Activated CD4-positive, CD25-positive, alpha-beta regulatory T cell treated with anti-CD3 and anti-CD28 coated beads, Interleukin-2, amount 50 U/mL, for 16 hours (primary cell): ENCODE measurements around the gene TMEM43.

Experiments used
- DNase-seq: peaks from one replicate; pipeline ENCODE4 v3.0.0-alpha.2; 2020; ENCODE audit warnings: low read depth, low spot score

The TMEM43 gene

DNA sequence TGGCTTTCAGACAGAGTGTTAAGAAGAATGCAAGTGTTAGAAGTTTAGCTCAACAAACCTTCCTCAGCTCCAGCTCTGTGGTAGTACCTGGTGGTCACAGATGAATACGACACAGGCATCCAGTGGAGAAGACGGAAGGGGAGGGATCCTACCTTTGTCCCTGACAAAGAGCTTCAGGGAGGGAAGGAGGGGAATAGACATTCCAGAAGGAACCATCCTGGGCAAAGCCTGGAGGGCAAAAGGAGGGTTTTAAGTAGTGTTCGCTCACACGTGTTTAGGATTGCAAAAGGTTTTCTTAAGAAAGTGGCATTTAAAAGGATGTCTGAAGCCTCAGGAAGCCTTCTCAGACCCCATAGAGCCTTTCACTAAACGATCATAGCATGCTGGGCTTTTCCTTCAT, 3.0 kb upstream of the TMEM43 start:
- DNase-seq, result no peak

DNA sequence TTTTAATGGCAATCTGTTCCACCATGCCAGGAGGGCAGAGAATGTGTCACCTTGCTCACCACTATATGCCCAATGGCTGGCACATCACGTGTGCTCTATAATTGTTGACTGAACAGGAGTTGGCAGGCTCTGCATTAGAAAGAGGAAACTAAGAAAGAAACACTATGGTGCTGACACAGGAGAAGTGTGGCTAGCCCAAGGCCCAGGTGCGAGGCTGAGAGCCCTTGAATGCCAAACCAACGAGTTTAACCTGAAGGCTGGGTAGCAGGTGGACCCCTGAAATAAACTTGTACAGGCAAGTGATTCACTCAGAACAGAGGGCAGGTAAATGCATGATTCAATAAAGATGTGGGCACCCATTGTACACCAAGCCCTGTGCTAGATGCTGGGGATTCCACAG, 2.6 kb upstream of the TMEM43 start:
- DNase-seq, result no peak

GRCh38 chr3:14123308-14124222, 1.3 kb upstream of the TMEM43 start:
- no peak for DNase-seq

- DNase-seq, result no peak
These were observed 633 bp upstream of the TMEM43 start for GRCh38 chr3:14124223-14124614.

DNA sequence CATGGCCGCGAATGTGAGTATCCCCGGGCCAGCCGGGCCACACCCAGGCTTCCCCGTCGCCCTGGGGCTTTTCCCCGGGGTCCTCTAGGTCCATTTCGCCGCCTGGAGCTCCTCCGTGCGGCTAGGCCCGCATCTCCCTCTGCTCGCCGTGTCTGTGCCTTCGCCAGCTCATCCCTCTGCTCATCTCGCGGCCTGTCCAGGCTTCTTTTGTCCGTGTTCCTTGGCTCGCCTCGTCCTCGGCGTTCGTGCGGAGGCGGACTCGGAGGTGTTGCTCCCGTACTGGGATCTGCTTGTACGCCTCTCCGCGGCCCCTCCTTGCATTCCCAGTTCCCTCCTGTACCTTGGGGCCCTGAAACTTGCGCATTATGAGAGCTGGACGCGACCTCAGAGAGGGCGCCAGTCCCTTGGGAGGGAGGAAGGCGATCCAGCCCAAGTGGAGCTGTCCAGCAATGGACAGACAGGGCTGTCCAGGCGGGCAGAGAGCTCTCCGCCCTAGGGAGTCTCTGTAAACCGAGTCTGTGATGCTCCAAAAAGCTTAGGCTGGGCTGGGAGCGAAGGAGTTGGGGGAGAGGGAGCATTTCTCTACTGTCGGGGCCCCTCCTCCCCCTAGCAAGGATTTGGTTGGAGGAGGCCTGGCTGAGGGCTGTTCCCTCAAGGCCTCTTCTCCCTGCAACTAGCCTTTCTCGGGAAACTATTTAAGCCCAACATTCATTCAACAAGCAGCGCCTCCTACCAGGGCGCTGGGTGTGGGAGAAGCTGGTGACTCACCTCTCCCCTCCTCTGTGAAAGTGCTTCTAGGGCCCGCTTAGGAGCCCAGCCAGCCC, 553 bp downstream of the TMEM43 start:
- DNase-seq, result peak; percentile 24

DNA sequence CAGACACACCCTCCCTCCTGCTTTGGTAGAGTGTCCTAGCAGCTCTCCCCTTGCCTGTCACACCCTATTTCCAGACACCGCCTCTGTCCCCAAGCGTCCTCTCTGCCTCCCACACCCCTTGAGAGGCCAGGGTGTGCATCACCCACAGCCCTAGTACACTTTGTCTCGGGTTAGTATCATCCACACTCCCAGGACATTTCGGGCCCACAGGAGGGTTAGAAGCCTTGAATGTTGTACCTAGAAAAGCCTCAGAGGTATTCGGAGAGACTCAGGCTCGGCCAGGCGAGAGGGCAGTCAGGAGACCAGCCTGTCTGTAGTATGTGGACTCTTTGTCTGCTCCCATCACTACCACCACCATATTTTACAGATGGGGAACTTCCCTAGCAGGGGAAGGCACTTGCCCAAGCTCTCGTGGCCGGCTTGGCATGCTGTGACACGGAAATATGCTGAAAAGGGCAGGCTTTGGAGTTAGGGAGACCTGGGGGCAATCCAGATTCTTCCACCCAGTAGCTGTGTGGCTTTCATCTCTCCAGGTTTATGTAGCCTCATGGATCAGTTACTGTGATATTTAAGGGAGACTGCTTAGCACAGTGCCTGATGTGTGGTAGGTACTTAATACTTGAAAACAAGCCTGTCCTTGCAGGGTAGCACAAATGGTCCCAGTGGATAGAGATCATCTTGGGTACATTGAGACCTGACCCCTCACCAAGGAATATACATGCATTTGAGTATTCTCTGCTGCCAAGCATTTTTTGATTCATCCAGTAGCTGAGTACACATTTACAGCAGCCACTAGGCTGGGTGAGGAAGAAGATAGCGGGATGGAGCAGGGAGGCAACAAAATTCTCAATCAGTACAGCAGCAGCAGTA, 1.4 kb downstream of the TMEM43 start:
- DNase-seq, result no peak

DNA sequence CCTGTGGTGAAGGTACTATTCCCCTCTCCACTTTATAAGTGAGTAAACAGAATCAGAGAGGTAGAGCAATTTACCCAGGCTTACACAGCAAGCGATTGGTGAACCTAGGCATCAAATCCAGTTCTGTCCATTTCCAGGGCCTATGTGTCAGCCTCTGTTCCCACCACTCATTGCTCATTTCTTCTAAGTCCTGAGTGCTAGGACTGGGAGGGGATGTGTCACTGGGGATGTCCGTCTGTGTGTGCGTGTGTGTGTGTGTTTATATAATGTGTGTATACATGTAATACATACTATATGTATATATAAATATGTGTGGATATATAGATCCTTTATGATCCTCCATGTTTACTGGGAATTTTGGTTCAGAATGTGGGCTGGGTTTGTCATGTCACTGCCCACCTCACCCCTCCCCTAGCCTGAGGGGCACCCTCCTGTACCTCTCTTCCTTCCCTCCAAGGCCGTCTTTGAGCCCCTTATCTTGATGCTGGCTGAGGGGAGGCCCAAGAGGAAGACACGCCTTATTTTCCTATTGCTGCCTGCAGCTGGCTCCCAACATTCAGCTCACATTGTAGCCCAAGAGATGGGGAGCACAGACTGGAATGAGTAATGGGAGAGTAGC, 2.1 kb downstream of the TMEM43 start:
- DNase-seq, result no peak

GRCh38 chr3:14127516-14128161, 2.8 kb downstream of the TMEM43 start:
- no peak for DNase-seq

GRCh38 chr3:14128724-14129123, 3.9 kb downstream of the TMEM43 start:
- DNase-seq, result no peak

DNA sequence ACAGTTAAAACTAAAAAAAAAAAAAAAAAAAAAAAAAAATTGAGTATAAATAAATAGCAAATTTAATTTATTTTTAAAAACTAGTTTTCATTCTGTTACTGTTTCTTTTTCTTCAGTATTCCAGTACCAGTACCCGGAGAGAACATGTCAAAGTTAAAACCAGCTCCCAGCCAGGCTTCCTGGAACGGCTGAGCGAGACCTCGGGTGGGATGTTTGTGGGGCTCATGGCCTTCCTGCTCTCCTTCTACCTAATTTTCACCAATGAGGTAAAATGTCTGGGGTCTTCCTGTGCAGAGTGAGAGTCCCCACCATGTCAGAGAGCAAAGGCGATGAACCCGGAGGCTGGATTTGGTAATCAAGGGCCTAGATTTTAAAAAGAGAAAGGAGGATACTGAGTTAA, 4.4 kb downstream of the TMEM43 start:
- no peak for DNase-seq

DNA sequence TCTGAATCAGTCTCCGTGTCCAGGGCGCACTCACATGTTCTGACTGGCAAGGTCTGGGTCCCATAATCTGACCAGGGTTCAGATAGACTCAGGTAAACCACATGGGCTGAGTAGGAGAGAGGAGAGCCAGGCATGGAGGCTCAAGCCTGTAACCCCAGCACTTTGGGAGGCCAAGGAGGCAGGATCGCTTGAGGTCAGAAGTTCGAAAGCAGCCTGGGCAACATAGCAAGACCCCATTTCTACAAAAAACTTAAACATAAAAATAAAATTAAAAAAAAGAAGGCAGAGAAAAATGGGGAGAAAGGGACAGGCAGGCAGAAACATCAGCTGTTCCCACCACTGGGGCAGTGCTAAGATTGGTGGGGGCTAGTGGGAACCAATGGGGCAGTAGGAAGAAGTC, 5.4 kb downstream of the TMEM43 start:
- DNase-seq, result no peak

DNA sequence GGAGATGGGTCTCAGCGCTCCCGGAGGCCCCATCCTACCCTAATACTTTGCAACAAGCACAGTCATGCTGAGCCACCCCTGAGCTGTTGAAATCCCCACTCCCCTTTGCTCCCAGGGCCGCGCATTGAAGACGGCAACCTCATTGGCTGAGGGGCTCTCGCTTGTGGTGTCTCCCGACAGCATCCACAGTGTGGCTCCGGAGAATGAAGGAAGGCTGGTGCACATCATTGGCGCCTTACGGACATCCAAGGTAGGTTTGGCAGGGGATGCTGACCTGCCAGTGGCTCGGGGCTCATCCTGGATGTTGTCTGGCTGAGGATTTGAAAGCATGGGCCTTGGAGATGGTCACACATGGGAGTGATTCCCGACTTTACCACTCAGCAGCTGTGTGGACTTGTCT, 5.9 kb downstream of the TMEM43 start:
- no peak for DNase-seq

DNA sequence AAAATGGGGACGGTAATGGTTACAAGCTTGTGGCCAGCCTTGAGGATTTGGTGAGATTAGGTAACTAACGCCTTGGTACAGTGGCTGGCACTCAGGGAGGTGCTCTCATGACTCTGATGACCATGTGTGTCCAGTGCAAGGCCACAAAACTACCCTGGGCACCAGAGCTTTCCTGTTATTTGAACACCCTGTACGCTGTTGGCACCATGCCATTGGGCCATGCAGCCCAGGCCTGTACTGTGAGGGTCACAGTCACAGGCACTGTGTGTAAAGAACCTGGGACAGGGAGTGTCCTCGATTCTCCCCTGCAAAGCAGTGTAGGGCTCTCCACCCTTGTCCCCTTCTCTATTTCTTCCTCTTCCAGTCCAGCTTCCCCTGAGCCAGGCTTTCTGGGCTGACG, 6.3 kb downstream of the TMEM43 start:
- no peak for DNase-seq

- no peak for DNase-seq
These were observed 7.3 kb downstream of the TMEM43 start for GRCh38 chr3:14132120-14132519.

- no peak for DNase-seq
These were observed 7.8 kb downstream of the TMEM43 start for GRCh38 chr3:14132689-14133088.

DNA sequence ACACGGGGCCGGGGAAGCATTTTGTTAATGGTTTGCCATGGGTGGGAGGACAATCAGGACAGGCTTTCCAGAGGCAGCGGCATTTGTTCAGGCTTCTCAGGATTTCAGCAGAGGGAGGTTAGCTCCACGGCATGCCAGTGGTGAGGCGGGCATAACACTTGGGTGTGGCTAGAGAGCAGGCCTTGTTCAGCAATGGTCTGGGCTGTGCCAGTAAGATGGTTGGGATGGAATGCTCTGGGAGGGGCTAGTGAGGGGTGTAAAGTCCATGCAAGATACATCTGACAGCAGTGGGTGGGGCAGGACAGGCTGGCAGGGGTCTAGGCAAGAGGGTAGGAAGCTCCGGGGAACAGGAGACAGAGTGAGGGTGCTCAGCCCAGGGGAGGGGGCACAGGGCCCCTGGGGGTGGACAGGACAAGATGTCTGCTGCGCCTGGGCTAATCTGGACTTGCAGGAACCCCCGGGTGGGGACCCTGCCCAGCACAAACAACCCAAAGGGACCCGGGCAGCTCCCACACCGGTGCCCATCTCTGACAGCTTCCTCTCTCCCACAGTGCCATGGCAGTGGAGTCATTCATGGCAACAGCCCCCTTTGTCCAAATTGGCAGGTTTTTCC, 8.4 kb downstream of the TMEM43 start:
- DNase-seq, result no peak

DNA sequence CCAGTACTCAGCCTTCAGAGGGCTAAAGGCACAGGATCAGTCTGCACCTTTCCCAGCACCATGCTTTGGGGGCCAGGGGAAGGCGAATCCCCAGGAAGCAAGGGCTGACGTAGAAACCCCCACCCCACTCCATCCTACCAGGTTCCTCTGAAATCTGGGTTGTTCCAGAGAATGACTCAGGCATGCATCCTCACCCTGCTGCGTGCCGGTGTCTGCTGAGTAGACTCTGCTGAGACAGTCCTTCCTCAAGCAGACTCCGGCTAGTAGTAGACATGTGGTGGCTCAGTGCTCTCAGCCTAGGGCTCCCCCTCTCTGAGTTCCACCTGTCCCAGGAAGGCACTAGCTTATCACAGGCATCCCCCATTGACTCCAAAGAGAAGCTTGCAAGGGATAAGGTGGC, 9.0 kb downstream of the TMEM43 start:
- DNase-seq, result no peak

DNA sequence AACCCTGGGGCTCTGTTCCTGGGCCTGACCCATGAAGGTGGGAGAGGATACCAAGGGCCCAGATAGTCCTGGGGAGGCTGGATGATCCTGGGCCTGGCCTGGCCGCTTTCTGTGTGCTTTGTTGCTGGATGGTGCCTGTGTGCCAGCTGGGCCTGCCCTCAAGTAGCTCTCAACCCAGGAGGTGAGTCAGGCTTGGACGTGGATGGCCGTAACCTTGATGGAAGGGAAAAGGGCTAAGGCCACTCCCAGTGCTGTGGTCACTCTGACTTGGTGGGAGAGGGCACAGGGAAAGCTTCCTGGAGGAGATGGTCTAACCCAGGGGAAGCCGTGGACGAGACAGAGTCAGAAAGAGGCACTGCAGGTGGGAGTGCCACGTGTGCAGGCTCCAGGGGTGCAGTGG, 9.4 kb downstream of the TMEM43 start:
- DNase-seq, result no peak

- DNase-seq, result no peak
These were observed 10.7 kb downstream of the TMEM43 start for GRCh38 chr3:14135581-14135980.

DNA sequence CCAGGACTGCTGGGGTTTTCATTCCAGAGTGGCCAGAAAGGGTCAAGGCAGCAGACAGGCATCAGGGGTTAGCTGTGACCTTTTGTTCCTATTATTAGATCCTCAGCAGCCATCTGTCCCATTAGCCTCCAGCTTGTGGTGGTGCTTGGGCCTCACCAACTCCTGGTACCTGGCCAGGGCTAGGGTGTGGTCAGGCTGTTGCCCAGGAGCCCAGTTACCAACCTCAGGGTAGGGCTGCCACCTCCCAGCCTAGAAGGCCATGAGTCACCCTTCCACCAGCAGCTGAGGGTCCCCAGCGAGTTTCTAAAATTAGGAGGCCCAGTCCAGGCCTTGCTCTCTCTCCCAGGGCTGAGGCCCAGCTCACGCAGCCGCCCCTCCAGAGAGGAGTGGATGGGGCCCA, 12.2 kb downstream of the TMEM43 start:
- no peak for DNase-seq

- no peak for DNase-seq
These were observed 12.6 kb downstream of the TMEM43 start for GRCh38 chr3:14137445-14137844.
